ENCODE measurements around the gene SRRM1. TPM values are rescaled to one million over a fixed set of nuclear protein-coding genes. Genes with fewer than 3 reads are reported as not detected.

Gene SRRM1
- total and polyA plus RNA-seq, 9 of the 15 experiments (the other 6 are each of a cell fraction or from before 2014, with no cell fraction given), result 54.5 to 268 (median 115) TPM

GRCh38 chr1:24694380-24694843, 51.3 kb downstream of the SRRM1 start (continued):
- TF ChIP-seq BHLHE40 (IDR thresholded peaks at IDR 0.05; ENCODE audit: low read length) (peak; percentile 62), MYC (IDR thresholded peaks at IDR 0.05; ENCODE audit: low read depth, low read length) (peak; percentile 51; the same call in 1 of the 2 replicates), MYC (CRISPR knock-in tag; IDR thresholded peaks at IDR 0.05; ENCODE audit: borderline replicate concordance, low read depth) (no peak), TOE1 (IDR thresholded peaks at IDR 0.05; ENCODE audit: borderline replicate concordance) (0 out of 2 replicates have a peak, but pooled peaks have one; percentile 3), TOE1 (CRISPR knock-in tag; IDR thresholded peaks at IDR 0.05; ENCODE audit: borderline replicate concordance, low read depth) (no peak), FIP1L1 (IDR thresholded peaks at IDR 0.05; ENCODE audit: low read depth, low read length, poor library complexity, severe bottlenecking) (no peak), ATF6 (CRISPR knock-in tag; IDR thresholded peaks at IDR 0.05) (0 out of 2 replicates have a peak, but pooled peaks have one; percentile 51), ETS2 (tag; IDR thresholded peaks at IDR 0.05; ENCODE audit: borderline replicate concordance, poor library complexity, severe bottlenecking) (no peak), NR2C2 (CRISPR knock-in tag; IDR thresholded peaks at IDR 0.05) (no peak), NR2C2 (tag; IDR thresholded peaks at IDR 0.05) (peak; percentile 12; the same call in 1 of the 2 replicates), PKNOX1 (IDR thresholded peaks at IDR 0.05) (peak; percentile 68), ARID4B (CRISPR knock-in tag; IDR thresholded peaks at IDR 0.05) (no peak), SAFB (IDR thresholded peaks at IDR 0.05; ENCODE audit: borderline replicate concordance, low read depth, low read length) (no peak), ZNF778 (CRISPR knock-in tag; IDR thresholded peaks at IDR 0.05) (no peak), TFAP4 (CRISPR knock-in tag; IDR thresholded peaks at IDR 0.05; ENCODE audit: borderline replicate concordance) (peak; percentile 46; the same call in 1 of the 2 replicates), NFIX (CRISPR knock-in tag; IDR thresholded peaks at IDR 0.05; ENCODE audit: low read depth) (no peak), ZNF121 (CRISPR knock-in tag; conservative IDR thresholded peaks at IDR 0.05) (no peak), POLR2AphosphoS5 (IDR thresholded peaks at IDR 0.05; ENCODE audit: control insufficient read depth, insufficient read depth, low read depth, low read length) (no peak), ZFP36 (IDR thresholded peaks at IDR 0.05; ENCODE audit: low read depth, low read length, partially characterized antibody) (peak; percentile 28)
